NK-92 (cell line): ENCODE measurements around the gene NHERF2.

Source experiments
- DNase-seq: peaks from one replicate; lab custom pipeline; 2025; ENCODE audit not compliant: unreplicated experiment; lab: John Stamatoyannopoulos, UW

NHERF2 gene

DNA sequence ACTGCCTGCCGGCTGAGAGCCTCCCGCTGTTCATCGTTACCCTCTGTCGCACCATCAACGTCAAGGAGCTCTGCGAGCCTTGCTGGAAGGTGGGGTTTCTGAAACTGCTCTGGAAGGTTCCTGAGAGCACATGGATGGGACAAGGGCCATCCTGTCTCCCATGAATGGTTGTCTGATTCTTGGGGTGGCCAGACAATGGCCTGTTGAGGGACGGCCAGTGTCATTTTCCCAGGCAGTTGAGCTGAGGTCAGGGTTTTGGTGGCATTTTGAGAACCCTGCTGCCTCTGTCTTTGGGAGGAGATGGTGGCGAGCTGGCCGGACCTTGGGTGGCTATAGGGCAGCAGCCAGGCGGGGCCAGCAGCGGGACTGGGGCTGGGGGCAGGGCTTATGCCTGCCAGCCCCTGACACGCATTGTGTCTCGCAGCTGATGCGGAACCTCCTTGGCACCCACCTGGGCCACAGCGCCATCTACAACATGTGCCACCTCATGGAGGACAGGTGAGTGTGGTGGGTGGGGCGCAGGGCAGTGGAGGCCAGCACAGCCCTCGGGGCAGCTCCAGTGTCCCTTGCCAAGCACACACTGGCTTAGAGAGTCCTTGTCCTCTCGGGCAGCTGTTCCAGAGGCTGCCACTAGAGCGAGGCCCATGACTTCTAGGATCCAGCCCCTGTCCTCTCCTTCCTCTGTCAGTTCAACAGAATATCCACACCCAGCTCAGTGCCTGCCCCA is 30.1 kb downstream of the NHERF2 start:
- DNase-seq: no peak

DNA sequence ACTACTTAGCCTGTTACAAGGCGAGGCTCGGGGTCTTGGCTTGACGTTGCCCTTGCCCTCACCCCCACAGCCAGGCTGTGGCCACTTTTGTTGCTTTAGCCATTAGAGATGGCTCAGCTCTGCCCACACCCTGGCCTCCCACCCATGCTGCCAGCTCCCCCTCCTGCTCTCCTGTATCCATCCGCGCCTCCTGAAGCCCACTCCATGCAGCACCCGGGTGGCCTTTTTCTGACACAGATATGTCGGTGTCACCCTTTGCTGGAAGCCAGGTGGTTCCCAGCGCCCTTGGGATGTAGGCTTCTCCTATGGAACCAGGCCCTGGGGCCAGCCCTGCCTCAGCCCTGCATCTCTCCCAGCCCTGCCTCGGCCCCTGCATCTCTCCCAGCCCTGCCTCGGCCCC is 30.7 kb downstream of the NHERF2 start:
- no peak for DNase-seq

- no peak for DNase-seq
Observed at GRCh38 chr16:2058420-2058819, 31.7 kb downstream of the NHERF2 start.

- no peak for DNase-seq
Observed at GRCh38 chr16:2058872-2059271, 32.2 kb downstream of the NHERF2 start.

GRCh38 chr16:2060346-2060745 is 33.6 kb downstream of the NHERF2 start:
- DNase-seq: no peak

DNA sequence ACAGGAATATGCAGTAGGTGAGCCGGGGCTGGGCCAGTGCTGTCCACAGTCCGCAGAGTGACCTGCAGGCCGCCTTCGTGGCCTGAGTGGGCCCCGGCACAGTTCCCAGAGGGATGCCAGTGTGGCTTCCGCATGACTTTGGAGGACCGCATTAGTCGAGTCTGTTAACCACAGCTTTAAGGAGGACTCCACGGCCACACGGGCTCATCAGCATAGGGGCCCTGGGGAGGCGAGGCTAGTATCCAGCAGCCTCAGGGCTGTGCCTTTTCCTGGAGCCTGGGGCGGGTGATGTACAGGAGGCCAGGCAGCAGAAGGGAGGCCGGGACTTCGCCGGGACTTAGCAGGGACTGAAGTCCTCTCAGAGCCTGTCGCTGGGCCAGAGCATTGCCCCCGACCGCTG is 34.3 kb downstream of the NHERF2 start:
- no peak for DNase-seq

GRCh38 chr16:2061526-2061925 is 34.8 kb downstream of the NHERF2 start:
- DNase-seq: no peak

DNA sequence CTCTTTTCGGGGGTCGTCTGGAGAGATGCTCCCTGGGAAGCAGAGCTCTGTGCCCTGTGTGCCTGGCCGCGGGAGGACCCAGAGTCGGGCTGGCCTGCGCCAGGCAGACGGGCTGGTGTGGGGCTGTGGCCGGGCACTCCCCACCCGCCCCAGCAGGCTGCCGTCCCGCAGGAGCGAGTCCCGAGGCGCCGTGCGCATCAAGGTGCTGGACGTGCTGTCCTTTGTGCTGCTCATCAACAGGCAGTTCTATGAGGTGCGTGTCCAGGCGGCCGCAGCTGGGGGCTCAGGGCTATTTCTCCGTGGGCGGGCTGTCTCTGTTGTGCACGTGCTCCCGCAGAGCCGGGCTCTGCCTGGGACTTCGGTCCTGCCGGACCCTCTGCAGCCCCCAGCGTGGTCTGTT is 36.1 kb downstream of the NHERF2 start:
- DNase-seq: no peak

DNA sequence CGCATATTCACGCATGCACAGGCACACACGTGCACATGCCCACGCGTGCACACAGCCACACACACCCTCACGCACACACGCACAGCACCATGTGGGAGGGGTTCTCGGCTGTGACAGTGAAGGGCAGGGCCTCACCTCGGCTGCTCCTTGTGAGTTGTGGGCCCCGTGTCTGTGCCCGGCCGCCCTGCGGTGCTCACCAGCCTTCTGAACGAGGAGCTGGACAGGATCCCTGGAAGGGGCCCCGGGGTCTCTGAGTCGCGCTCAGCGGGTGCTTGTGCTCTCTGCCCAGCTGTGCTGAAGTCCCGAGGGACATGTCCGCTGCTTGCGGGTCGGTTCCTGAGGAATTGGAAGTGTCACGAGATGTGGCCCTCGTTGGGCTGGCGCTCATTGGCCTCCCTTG is 37.2 kb downstream of the NHERF2 start:
- DNase-seq: no peak

DNA sequence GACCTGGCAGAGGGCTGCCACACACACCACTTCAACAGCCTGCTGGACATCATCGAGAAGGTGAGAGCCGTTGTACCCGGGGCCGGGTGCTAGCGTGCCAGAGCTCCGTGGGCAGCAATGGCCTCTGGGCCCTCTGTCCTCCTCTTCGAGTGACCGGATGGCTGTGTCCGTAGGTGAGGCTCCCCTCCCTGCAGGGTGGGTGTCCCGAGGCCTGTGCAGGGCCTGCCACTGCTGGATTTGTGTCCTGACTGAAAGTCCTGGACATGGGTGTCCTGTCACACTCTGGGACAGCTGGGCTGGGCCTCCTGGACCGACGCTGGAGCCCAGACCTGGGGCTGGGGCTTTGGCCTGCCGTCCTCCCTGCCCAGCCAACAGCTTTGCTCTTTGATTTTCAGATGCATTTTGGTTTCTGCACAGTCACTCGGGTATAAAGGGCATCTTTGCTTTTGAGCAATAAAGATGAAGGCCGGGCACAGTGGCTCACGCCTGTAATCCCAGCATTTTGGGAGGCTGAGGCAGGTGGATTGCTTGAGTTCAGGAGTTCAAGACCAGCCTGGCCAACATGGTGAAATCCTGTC is 37.8 kb downstream of the NHERF2 start:
- DNase-seq: no peak

GRCh38 chr16:2066139-2066538 is 39.4 kb downstream of the NHERF2 start:
- DNase-seq: no peak

DNA sequence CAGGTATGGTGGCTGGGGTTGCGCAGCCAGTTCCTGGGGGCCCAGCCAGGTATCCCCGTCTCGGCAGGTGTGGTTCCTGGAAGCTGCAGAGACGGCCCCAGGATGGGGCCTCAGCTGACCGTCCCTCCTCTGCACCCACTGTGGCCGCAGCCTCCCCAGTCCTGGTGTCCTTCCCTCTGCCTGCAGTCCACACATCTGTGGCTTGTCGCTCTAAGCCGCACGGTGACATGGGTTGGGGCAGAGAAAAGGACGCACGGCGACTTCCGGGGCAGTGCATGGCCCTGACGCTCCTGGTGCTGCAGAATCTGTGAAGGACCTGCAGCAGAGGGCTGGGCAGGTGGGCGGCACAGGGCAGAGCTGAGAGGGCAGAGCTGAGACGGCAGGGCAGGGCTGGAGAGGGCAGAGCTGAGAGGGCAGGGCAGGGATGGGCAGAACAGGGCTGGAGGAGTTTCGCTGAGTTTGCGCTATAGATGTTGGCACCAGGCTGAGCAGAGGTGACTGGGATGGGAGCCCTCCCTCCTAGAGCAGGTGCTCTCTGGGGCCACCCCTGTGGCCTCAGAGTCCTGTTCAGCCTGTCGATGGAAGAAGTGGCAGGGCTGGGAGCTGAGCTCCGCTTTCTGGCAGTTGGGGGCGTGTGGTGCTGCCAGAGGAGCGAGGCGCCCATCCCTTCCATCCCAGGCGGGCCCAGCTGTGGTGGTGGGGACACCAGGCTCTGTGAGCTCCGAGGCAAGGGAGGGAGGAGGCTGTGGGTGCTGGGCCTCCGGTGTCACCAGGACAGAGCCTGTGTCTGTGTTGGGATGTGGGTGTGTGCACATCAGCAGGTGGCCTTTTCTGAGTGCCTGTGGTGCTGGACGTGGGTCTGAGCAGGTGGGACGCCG is 44.1 kb downstream of the NHERF2 start:
- no peak for DNase-seq

GRCh38 chr16:2071454-2072202 is 44.9 kb downstream of the NHERF2 start:
- no peak for DNase-seq

- DNase-seq: no peak
Observed at GRCh38 chr16:2072926-2073325, 46.2 kb downstream of the NHERF2 start.

DNA sequence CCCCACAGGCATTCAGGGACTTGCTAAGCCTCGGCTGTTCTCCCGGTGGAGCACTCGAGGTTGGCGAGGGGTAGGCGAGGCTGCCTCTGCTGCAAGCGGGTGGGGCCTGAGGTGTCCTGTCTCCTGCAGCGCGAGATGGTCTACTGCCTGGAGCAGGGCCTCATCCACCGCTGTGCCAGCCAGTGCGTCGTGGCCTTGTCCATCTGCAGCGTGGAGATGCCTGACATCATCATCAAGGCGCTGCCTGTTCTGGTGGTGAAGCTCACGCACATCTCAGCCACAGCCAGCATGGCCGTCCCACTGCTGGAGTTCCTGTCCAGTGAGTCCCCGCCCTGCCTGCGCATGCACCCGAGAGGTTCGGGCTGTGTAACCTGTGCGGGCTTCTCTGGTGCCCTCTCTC is 47.4 kb downstream of the NHERF2 start:
- no peak for DNase-seq

GRCh38 chr16:2075631-2076030 is 48.9 kb downstream of the NHERF2 start:
- DNase-seq: no peak

GRCh38 chr16:2076072-2076865 is 49.6 kb downstream of the NHERF2 start:
- DNase-seq: no peak

DNA sequence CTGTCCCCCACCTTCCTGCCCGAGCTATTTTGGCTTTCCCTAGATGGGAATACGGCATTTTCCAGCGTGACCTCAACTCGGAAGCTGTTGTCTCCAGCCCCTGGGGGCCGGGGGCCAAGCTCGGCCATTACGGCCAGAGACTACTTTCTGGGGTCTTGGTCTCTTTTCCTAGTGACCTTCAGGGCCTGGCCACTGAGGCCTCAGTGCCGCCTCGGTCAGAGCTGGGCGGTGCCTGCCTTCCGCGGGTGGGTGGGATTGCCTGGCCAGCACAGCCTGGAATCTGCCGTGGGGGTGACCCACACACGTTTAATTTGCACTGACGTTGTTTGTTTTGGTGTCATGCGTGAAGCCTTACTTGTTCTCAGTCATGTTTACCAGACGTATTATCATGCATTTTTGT is 50.3 kb downstream of the NHERF2 start:
- DNase-seq: no peak

DNA sequence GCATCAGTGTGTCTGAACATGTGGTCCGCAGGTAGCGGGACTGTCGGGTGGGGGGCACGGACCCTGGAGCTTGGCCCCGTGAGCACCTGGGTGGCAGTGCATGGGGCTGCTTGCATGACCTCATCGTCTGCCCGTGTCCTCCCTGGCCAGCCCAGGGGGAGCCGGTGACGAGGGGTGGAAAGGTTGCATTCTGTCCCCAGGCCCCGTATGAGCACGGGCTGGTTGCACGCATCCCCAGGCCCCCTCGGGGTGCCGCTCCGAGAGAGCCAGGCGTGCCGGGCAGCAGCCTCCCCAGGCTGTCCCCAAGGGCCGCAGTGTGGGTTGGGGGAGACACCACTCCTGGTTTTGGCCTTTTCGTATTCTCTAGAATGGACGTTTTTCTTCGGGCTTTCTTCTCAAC is 51.0 kb downstream of the NHERF2 start:
- no peak for DNase-seq

- no peak for DNase-seq
Observed at GRCh38 chr16:2078096-2078495, 51.4 kb downstream of the NHERF2 start.

- no peak for DNase-seq
Observed at GRCh38 chr16:2078691-2079090, 52.0 kb downstream of the NHERF2 start.
